ENCODE results near the gene ZFP36L1. TPM values are rescaled to one million over a fixed set of nuclear protein-coding genes. Genes with fewer than 3 reads are reported as not detected.

Gene ZFP36L1
- total and polyA plus RNA-seq, 2 experiments from 2014 or later: 219 to 1,327 TPM

DNA sequence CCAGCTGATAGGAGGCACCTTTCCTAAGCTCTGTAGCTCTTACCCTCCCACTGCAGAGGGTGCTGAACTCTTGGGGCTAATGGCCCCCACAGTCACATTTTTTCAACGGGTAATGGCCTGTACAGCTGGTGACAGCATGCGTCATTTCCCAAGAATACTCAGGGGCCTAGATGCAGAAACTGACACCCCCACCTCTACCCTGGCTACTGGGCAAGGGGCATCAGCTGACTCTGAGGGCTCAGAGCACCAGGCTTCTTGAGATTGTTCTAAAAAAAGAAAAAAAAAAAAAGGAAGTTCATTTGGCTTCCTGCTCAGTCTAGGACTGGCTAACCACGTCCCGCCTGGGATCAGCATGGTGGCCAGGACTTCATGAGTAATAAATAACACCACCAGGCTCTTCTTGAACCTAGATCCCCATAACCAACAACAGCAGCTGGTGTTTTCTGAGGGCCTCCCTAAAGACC is 35.2 kb downstream of the ZFP36L1 start:
- Histone ChIP-seq H3K9me3 (ENCODE audit: low read depth) (no peaks in the 10 kb centered on the region), H3K4me3 (no peak overlapping the region), H3K27me3 (no peaks in the 10 kb centered on the region), H3K36me3 (no peaks in the 10 kb centered on the region), H3K4me1 (ENCODE audit: low read depth) (peaks cover 73% of the 10 kb centered on the region), H3K27ac (no peak overlapping the region)
- TF ChIP-seq, protein P1, sequence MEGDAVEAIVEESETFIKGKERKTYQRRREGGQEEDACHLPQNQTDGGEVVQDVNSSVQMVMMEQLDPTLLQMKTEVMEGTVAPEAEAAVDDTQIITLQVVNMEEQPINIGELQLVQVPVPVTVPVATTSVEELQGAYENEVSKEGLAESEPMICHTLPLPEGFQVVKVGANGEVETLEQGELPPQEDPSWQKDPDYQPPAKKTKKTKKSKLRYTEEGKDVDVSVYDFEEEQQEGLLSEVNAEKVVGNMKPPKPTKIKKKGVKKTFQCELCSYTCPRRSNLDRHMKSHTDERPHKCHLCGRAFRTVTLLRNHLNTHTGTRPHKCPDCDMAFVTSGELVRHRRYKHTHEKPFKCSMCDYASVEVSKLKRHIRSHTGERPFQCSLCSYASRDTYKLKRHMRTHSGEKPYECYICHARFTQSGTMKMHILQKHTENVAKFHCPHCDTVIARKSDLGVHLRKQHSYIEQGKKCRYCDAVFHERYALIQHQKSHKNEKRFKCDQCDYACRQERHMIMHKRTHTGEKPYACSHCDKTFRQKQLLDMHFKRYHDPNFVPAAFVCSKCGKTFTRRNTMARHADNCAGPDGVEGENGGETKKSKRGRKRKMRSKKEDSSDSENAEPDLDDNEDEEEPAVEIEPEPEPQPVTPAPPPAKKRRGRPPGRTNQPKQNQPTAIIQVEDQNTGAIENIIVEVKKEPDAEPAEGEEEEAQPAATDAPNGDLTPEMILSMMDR (IDR thresholded peaks at IDR 0.05; ENCODE audit: low read depth, low read length): no peak
- no peak for DNase-seq (ENCODE audit: low read depth in 1 of 2, low spot score in 1 of 2)

DNA sequence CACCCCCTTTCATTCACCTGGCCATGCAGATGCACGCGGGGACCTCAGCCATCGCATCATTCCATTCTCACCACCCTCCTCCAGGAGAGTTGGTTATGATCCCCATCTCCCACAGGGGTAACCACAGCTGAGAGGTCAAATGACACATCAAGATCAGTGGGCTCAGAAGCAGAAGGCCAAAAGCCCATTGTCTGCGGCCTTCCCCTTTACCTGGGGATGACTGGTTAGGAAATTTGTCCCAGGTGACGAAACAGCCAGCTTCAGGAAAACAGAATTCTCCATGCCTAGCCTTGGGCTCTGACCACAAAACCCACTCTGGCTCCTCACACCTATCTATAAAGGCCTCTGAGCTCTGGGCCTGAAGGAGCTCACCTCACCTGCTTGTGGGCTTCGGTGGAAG is 36.1 kb downstream of the ZFP36L1 start:
- Histone ChIP-seq H3K4me1 (ENCODE audit: low read depth) (peaks cover 75% of the 10 kb centered on the region), H3K9me3 (ENCODE audit: low read depth) (no peaks in the 10 kb centered on the region), H3K36me3 (no peaks in the 10 kb centered on the region), H3K4me3 (no peak overlapping the region), H3K27me3 (no peaks in the 10 kb centered on the region), H3K27ac (no peak overlapping the region)
- TF ChIP-seq, protein P1 (IDR thresholded peaks at IDR 0.05; ENCODE audit: low read depth, low read length): no peak
- DNase-seq (ENCODE audit: low read depth in 1 of 2, low spot score in 1 of 2): no peak

DNA sequence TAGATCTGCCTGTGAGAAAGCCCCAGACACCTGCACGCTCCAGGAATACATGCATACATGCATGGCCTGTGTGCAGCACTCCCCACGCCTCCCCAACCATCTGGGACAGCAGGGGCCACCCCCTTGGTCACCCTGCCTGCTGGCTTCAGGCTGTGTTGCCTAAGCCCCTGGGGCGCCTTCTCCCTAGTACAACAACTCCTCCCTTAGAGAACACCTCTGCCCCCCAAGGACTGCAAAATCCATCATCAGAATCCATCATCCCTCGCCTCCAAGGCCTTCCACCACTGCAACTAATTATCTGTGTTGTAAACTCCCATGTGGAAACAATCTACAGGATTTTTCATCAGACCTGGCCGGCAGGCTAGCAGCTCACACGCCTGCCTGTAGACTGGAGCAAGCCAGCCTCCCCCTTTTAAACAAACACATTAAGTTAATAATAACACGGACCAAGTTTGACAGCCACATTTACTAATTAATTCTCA is 36.8 kb downstream of the ZFP36L1 start:
- no peak overlapping the region for H3K4me3 ChIP-seq
- TF ChIP-seq, protein P1 (IDR thresholded peaks at IDR 0.05; ENCODE audit: low read depth, low read length): no peak
- H3K27ac ChIP-seq: no peak overlapping the region
- no peaks in the 10 kb centered on the region for H3K27me3 ChIP-seq
- no peak for DNase-seq (ENCODE audit: low read depth in 1 of 2, low spot score in 1 of 2)
- H3K4me1 ChIP-seq (ENCODE audit: low read depth): peaks cover 74% of the 10 kb centered on the region
- no peaks in the 10 kb centered on the region for H3K9me3 ChIP-seq (ENCODE audit: low read depth)
- H3K36me3 ChIP-seq: no peaks in the 10 kb centered on the region

DNA sequence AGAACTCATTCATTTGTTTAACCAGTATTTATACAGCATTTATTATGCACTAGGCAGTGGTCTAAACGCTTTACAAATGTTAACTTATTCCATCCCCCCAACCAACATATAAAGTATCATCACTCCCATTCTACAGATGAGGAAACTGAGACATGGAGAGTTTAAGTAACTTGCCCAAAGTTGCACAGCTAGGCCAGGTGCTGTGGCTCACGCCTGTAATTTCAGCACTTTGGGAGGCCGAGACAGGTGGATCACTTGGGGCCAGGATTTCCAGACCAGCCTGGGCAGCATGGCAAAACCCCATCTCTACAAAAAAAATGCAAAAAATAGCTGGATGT is 37.9 kb downstream of the ZFP36L1 start:
- Histone ChIP-seq H3K36me3 (no peaks in the 10 kb centered on the region), H3K9me3 (ENCODE audit: low read depth) (no peaks in the 10 kb centered on the region), H3K4me3 (no peak overlapping the region), H3K4me1 (ENCODE audit: low read depth) (peaks cover 69% of the 10 kb centered on the region), H3K27ac (no peak overlapping the region), H3K27me3 (no peaks in the 10 kb centered on the region)
- no peak for DNase-seq (ENCODE audit: low read depth in 1 of 2, low spot score in 1 of 2)
- TF ChIP-seq, protein P1 (IDR thresholded peaks at IDR 0.05; ENCODE audit: low read depth, low read length): no peak

DNA sequence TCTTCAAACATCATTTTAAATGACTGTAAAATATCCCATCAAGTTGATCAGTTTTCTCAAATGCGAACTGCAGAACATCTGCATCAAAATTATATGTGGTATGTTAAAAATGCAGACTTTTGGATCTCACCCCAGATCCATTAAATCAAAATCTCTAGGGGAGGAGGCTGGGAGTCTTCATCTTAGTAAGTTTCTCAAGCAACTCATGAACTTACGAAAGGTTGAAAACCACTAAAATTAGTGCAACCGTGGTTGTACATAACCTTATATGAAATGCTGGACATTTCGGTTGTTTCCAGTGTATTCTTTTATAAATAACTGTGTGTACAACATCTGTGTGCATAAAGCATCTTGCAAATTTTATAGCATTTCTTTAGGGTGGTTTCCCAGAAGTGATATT is 39.2 kb downstream of the ZFP36L1 start:
- TF ChIP-seq, protein P1 (IDR thresholded peaks at IDR 0.05; ENCODE audit: low read depth, low read length): no peak
- Histone ChIP-seq H3K36me3 (no peaks in the 10 kb centered on the region), H3K9me3 (ENCODE audit: low read depth) (no peaks in the 10 kb centered on the region), H3K4me1 (ENCODE audit: low read depth) (peaks cover 69% of the 10 kb centered on the region), H3K27ac (no peak overlapping the region), H3K4me3 (no peak overlapping the region), H3K27me3 (no peaks in the 10 kb centered on the region)
- DNase-seq (ENCODE audit: low read depth in 1 of 2, low spot score in 1 of 2): peak in 1 of 2 donors; percentile 68
